ENCODE measurements around the gene ARSB. TPM values are rescaled to one million over a fixed set of nuclear protein-coding genes. Genes with fewer than 3 reads are reported as not detected.

ARSB gene
- total RNA-seq, 4 donors from 2014 or later = 23.0 to 109 (median 52.6) TPM

DNA sequence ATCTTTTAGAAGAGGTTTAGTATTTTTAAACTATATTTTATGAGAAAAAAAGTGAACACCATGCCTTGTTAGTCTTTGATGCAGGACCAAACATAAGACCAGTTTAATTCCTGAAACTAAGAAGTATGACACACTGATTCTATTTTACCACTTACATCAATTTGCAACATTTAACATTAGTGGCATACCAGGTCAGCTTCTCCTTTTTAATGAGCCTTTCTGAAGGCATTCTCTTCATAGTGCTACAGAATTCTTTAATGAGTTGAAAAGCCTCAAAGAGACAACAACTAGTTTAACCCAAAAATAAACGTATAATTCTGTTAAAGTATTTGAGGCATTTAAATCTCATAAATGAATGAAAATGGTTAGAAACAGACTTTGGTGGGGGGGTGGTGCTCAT, 28.2 kb downstream of the ARSB start:
- Histone ChIP-seq H3K9me3 (no peaks in the 10 kb centered on the region), H3K4me3 (no peak overlapping the region), H3K36me3 (peaks cover 0 to 17% of the 10 kb centered on the region in 2 donors), H3K27ac (no peak overlapping the region), H3K27me3 (no peaks in the 10 kb centered on the region), H3K4me1 (no peaks in the 10 kb centered on the region)
- ATAC-seq = no peak
- WGBS, 2 donors (ENCODE audit: low coverage in 1 of 2) = 75 to 79% methylated on average over 1 of the region's 1 CpG
- TF ChIP-seq, protein P1, sequence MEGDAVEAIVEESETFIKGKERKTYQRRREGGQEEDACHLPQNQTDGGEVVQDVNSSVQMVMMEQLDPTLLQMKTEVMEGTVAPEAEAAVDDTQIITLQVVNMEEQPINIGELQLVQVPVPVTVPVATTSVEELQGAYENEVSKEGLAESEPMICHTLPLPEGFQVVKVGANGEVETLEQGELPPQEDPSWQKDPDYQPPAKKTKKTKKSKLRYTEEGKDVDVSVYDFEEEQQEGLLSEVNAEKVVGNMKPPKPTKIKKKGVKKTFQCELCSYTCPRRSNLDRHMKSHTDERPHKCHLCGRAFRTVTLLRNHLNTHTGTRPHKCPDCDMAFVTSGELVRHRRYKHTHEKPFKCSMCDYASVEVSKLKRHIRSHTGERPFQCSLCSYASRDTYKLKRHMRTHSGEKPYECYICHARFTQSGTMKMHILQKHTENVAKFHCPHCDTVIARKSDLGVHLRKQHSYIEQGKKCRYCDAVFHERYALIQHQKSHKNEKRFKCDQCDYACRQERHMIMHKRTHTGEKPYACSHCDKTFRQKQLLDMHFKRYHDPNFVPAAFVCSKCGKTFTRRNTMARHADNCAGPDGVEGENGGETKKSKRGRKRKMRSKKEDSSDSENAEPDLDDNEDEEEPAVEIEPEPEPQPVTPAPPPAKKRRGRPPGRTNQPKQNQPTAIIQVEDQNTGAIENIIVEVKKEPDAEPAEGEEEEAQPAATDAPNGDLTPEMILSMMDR (IDR thresholded peaks at IDR 0.05) = no peak
- TF ChIP-seq POLR2AphosphoS5 (IDR thresholded peaks at IDR 0.05) (no peak), EP300 (IDR thresholded peaks at IDR 0.05) (no peak), POLR2A (IDR thresholded peaks at IDR 0.05) (no peak)

DNA sequence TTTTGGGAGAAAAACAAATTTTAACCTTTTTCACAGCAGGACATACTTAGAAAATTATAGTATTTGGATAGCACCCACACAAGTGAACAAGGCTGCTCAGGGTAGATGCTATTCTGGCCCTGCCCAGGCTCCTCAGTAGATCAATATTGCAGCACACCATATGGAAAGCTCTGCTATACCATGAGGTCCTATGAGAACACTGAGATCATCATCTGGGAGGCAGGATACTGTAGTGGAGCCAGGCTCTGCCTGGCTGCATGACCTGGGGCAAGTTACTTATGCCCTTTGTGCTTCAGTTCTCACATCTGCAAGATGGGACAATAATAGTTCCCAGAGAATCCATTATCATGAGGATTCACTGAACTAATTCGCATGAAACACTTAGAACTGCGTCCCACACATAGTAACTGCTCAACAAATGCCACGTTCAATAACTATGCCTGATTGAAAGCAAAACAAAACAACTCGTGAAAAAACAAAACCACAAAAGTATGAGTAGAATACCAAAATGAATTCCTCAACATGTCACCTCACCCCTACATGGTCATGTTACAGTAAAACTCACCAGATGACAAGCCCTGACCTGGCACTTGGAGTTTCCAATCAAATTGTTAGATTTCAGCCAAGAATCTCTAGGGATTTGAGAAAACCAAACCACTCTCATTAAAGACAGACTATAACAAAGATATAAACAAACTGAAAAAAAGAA, 31.9 kb downstream of the ARSB start:
- peaks cover 0 to 8% (median 0%) of the 10 kb centered on the region in 3 donors for H3K4me1 ChIP-seq
- H3K36me3 ChIP-seq = peaks cover 0 to 15% of the 10 kb centered on the region in 2 donors
- no peak overlapping the region for H3K27ac ChIP-seq
- no peak overlapping the region for H3K4me3 ChIP-seq
- no peak for TF ChIP-seq EP300 (IDR thresholded peaks at IDR 0.05)
- TF ChIP-seq POLR2A (IDR thresholded peaks at IDR 0.05) = no peak
- TF ChIP-seq POLR2AphosphoS5 (IDR thresholded peaks at IDR 0.05) = no peak
- no peak for ATAC-seq
- 88 to 100% methylated on average over 4 of the region's 4 CpGs for WGBS, 2 donors (ENCODE audit: low coverage in 1 of 2)
- no peaks in the 10 kb centered on the region for H3K9me3 ChIP-seq
- no peaks in the 10 kb centered on the region for H3K27me3 ChIP-seq

DNA sequence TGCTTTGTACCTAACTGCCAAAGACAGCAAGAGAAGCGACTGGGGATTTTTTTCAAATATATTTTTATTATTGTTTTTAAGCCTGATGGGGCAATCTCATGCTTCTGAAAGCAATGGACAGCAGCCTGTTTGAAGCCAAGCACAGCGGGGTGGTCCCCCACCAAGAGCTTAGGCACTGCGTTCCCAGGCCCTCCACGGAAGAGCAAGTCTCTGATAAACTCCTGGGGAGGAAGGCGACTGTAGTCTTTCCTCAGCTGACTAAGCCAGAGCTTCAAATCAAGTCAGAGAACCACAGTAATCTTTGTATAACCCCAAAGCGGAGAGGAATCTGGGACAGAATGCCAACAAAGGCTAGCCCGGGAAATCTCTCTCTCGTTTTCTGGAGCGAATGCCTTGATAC, 54.4 kb downstream of the ARSB start:
- no peak overlapping the region for H3K4me3 ChIP-seq
- no peaks in the 10 kb centered on the region for H3K4me1 ChIP-seq
- ATAC-seq = no peak
- TF ChIP-seq, protein P1 (IDR thresholded peaks at IDR 0.05) = no peak
- TF ChIP-seq POLR2AphosphoS5 (IDR thresholded peaks at IDR 0.05) (no peak), EP300 (IDR thresholded peaks at IDR 0.05) (no peak), POLR2A (IDR thresholded peaks at IDR 0.05) (no peak)
- H3K27me3 ChIP-seq = no peaks in the 10 kb centered on the region
- no peaks in the 10 kb centered on the region for H3K9me3 ChIP-seq
- WGBS, 2 donors (ENCODE audit: low coverage in 1 of 2) = 78 to 86% methylated on average over 5 of the region's 9 CpGs
- no peaks in the 10 kb centered on the region for H3K36me3 ChIP-seq
- H3K27ac ChIP-seq = no peak overlapping the region

DNA sequence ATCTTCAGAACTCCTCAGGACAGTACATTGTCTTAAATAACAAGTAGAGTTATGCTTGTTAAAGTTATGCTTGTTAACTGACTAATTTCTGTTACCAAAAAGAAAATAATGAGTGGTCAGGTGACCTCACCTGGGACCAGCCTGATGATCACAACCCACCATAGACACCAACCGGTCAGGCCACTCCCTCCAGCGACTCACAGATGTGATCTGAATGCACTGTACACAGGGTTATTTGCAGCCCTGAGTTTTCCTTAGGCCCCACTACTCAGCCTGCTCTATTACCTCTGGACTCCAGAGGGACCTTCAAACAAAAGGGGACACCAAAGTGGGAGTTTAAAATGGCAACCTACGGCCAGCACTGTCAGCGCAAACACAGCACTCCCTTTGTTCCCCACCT, 55.3 kb downstream of the ARSB start:
- 93 to 98% methylated on average over 3 to 4 of the region's 4 CpGs for WGBS, 2 donors (ENCODE audit: low coverage in 1 of 2)
- no peaks in the 10 kb centered on the region for H3K9me3 ChIP-seq
- no peaks in the 10 kb centered on the region for H3K36me3 ChIP-seq
- no peaks in the 10 kb centered on the region for H3K4me1 ChIP-seq
- no peak for ATAC-seq
- TF ChIP-seq, protein P1 (IDR thresholded peaks at IDR 0.05) = no peak
- TF ChIP-seq EP300 (IDR thresholded peaks at IDR 0.05) (no peak), POLR2A (IDR thresholded peaks at IDR 0.05) (no peak), POLR2AphosphoS5 (IDR thresholded peaks at IDR 0.05) (no peak)
- H3K4me3 ChIP-seq = no peak overlapping the region
- H3K27ac ChIP-seq = no peak overlapping the region
- no peaks in the 10 kb centered on the region for H3K27me3 ChIP-seq

DNA sequence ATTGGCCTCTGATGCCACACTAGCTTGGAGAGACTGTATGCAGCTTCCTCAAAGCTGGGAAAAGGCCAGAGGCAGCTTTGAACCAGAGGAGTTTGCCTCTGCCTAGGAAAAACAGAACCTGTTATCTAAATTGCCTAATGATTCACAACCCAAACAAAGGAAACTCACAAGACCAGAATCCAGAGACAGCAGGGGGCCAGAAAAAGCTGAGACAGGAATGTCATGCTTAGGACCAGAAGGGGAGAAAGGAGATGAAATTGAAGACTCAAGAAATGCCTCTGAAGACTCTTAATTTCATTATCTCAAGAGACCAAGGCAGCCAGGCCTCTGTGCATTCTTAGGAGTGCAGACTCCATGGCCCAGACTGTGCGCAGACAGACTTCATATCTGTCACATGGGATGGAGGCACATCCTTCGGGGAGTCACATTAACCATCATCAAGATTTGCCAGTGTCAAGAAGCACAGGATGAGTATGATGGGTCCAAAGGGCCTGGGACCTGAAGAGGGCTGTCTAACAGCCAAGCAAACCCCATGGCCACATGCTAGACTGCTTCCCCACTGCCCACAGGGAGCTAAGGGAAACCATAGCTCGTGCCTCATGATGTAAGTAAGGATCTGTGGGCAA, 57.3 kb downstream of the ARSB start:
- no peak overlapping the region for H3K27ac ChIP-seq
- no peak overlapping the region for H3K4me3 ChIP-seq
- WGBS, 2 donors (ENCODE audit: low coverage in 1 of 2) = 92 to 100% methylated on average over 1 to 2 of the region's 3 CpGs
- no peak for ATAC-seq
- H3K9me3 ChIP-seq = no peaks in the 10 kb centered on the region
- H3K27me3 ChIP-seq = no peaks in the 10 kb centered on the region
- no peaks in the 10 kb centered on the region for H3K4me1 ChIP-seq
- TF ChIP-seq POLR2A (IDR thresholded peaks at IDR 0.05) (no peak), POLR2AphosphoS5 (IDR thresholded peaks at IDR 0.05) (no peak), EP300 (IDR thresholded peaks at IDR 0.05) (no peak)
- TF ChIP-seq, protein P1 (IDR thresholded peaks at IDR 0.05) = no peak
- no peaks in the 10 kb centered on the region for H3K36me3 ChIP-seq

All from gastroesophageal sphincter (tissue), 4 donors.